ENCODE data around the gene KDM4B.

KDM4B gene

GRCh38 chr19:4991538-4991937 is 22.6 kb downstream of the KDM4B start:
- Histone ChIP-seq H3K36me3 (peaks cover 9 to 58% (median 39%) of the 10 kb centered on the region in 11 experiments; a peak in 21 of 22 replicates), H3K4me3 (no peak overlapping the region), H3K4me1 (peaks cover 25 to 61% (median 50%) of the 10 kb centered on the region in 10 experiments), H3K4me2 (no peak overlapping the region), H3K9me3 (replicated peaks in 1 of 11) (peaks cover 0 to 16% (median 8%) of the 10 kb centered on the region in 11 experiments; a peak in 8 of 22 replicates), H3K27ac (no peak overlapping the region), H3K27me3 (no peaks in the 10 kb centered on the region), H4K20me1 (peaks cover 92 to 100% (median 100%) of the 10 kb centered on the region in 11 experiments), H3K9ac (no peak overlapping the region)
- no peak for TF ChIP-seq Cebpa-rat (IDR thresholded peaks at IDR 0.05)

- peaks cover 92 to 100% (median 100%) of the 10 kb centered on the region in 11 experiments for H4K20me1 ChIP-seq
- H3K36me3 ChIP-seq = peaks cover 15 to 63% (median 44%) of the 10 kb centered on the region in 11 experiments
- H3K27me3 ChIP-seq = no peaks in the 10 kb centered on the region
- H3K4me1 ChIP-seq = peaks cover 19 to 61% (median 49%) of the 10 kb centered on the region in 10 experiments
- no peak overlapping the region for H3K4me2 ChIP-seq
- peaks cover 0 to 16% (median 8%) of the 10 kb centered on the region in 11 experiments; a peak in 8 of 22 replicates for H3K9me3 ChIP-seq (replicated peaks in 1 of 11)
- H3K27ac ChIP-seq = no peak overlapping the region
- TF ChIP-seq Cebpa-rat (IDR thresholded peaks at IDR 0.05) = no peak
- no peak overlapping the region for H3K9ac ChIP-seq
- H3K4me3 ChIP-seq = no peak overlapping the region
These were observed 23.2 kb downstream of the KDM4B start for GRCh38 chr19:4991996-4992698.

- H3K4me3 ChIP-seq = no peak overlapping the region
- no peak overlapping the region for H3K27ac ChIP-seq
- H3K36me3 ChIP-seq = peaks cover 27 to 79% (median 59%) of the 10 kb centered on the region in 11 experiments
- H3K9me3 ChIP-seq (replicated peaks in 1 of 11) = peaks cover 0 to 16% (median 8%) of the 10 kb centered on the region in 11 experiments; a peak in 8 of 22 replicates
- no peaks in the 10 kb centered on the region for H3K27me3 ChIP-seq
- H3K9ac ChIP-seq = no peak overlapping the region
- no peak overlapping the region for H3K4me2 ChIP-seq
- no peak for TF ChIP-seq Cebpa-rat (IDR thresholded peaks at IDR 0.05)
- H3K4me1 ChIP-seq = peaks cover 9 to 55% (median 41%) of the 10 kb centered on the region in 10 experiments; a peak in 18 of 20 replicates
- peaks cover 94 to 100% (median 100%) of the 10 kb centered on the region in 11 experiments for H4K20me1 ChIP-seq
These were observed 24.8 kb downstream of the KDM4B start for GRCh38 chr19:4993683-4994082.

- peaks cover 89 to 96% (median 95%) of the 10 kb centered on the region in 11 experiments for H4K20me1 ChIP-seq
- 0 out of 22 replicates have a peak overlapping the region, but pooled peaks of 1 of the 11 experiments have one; percentile 4 for H3K9ac ChIP-seq
- H3K36me3 ChIP-seq = peaks cover 27 to 79% (median 55%) of the 10 kb centered on the region in 11 experiments
- H3K4me3 ChIP-seq = no peak overlapping the region
- peak overlapping the region in 3 of 11 experiments; percentile 2 to 25 (median 21); a peak in 1 of 22 replicates for H3K4me2 ChIP-seq
- no peaks in the 10 kb centered on the region for H3K27me3 ChIP-seq
- TF ChIP-seq Cebpa-rat (IDR thresholded peaks at IDR 0.05) = no peak
- no peak overlapping the region for H3K27ac ChIP-seq
- peaks cover 4 to 33% (median 27%) of the 10 kb centered on the region in 10 experiments; a peak in 15 of 20 replicates for H3K4me1 ChIP-seq
- H3K9me3 ChIP-seq (replicated peaks in 1 of 11) = peaks cover 0 to 14% (median 8%) of the 10 kb centered on the region in 11 experiments; a peak in 8 of 22 replicates
These were observed 27.8 kb downstream of the KDM4B start for GRCh38 chr19:4996701-4997100.

GRCh38 chr19:4997297-4997696 is 28.4 kb downstream of the KDM4B start:
- H3K9ac ChIP-seq = no peak overlapping the region
- no peaks in the 10 kb centered on the region for H3K27me3 ChIP-seq
- peaks cover 4 to 33% (median 27%) of the 10 kb centered on the region in 10 experiments; a peak in 15 of 20 replicates for H3K4me1 ChIP-seq
- no peak overlapping the region for H3K27ac ChIP-seq
- peak overlapping the region in 4 of 11 experiments; percentile 10 to 30 (median 23); a peak in 4 of 22 replicates for H3K4me2 ChIP-seq
- peaks cover 27 to 78% (median 49%) of the 10 kb centered on the region in 11 experiments for H3K36me3 ChIP-seq
- H3K4me3 ChIP-seq = no peak overlapping the region
- peaks cover 90 to 96% (median 95%) of the 10 kb centered on the region in 11 experiments for H4K20me1 ChIP-seq
- peaks cover 0 to 8% (median 2%) of the 10 kb centered on the region in 11 experiments; a peak in 6 of 22 replicates for H3K9me3 ChIP-seq (replicated peaks in 1 of 11)
- no peak for TF ChIP-seq Cebpa-rat (IDR thresholded peaks at IDR 0.05)

- H4K20me1 ChIP-seq = peaks cover 91 to 96% (median 95%) of the 10 kb centered on the region in 11 experiments
- TF ChIP-seq Cebpa-rat (IDR thresholded peaks at IDR 0.05) = no peak
- H3K27ac ChIP-seq = no peak overlapping the region
- H3K4me2 ChIP-seq = no peak overlapping the region
- H3K9me3 ChIP-seq (replicated peaks in 1 of 11) = no peaks in the 10 kb centered on the region
- no peak overlapping the region for H3K4me3 ChIP-seq
- H3K4me1 ChIP-seq = peaks cover 4 to 31% (median 25%) of the 10 kb centered on the region in 10 experiments; a peak in 15 of 20 replicates
- no peak overlapping the region for H3K9ac ChIP-seq
- H3K27me3 ChIP-seq = no peaks in the 10 kb centered on the region
- peaks cover 27 to 79% (median 44%) of the 10 kb centered on the region in 11 experiments for H3K36me3 ChIP-seq
These were observed 31.3 kb downstream of the KDM4B start for GRCh38 chr19:5000120-5000611.

- Histone ChIP-seq H3K36me3 (peaks cover 18 to 79% (median 44%) of the 10 kb centered on the region in 11 experiments), H3K9me3 (replicated peaks in 1 of 11) (peaks cover 0 to 5% (median under 1%) of the 10 kb centered on the region in 11 experiments; a peak in 6 of 22 replicates), H3K4me2 (no peak overlapping the region), H3K27ac (no peak overlapping the region), H3K4me3 (no peak overlapping the region), H3K27me3 (no peaks in the 10 kb centered on the region), H4K20me1 (peaks cover 91 to 96% (median 95%) of the 10 kb centered on the region in 11 experiments), H3K4me1 (peaks cover 4 to 30% (median 22%) of the 10 kb centered on the region in 10 experiments; a peak in 15 of 20 replicates), H3K9ac (no peak overlapping the region)
- no peak for TF ChIP-seq Cebpa-rat (IDR thresholded peaks at IDR 0.05)
These were observed 32.7 kb downstream of the KDM4B start for GRCh38 chr19:5001615-5002014.

- H3K9me3 ChIP-seq (replicated peaks in 1 of 11) = peaks cover 0 to 10% (median 6%) of the 10 kb centered on the region in 11 experiments; a peak in 7 of 22 replicates
- H3K36me3 ChIP-seq = peaks cover 12 to 79% (median 45%) of the 10 kb centered on the region in 11 experiments; a peak in 20 of 22 replicates
- no peak for TF ChIP-seq Cebpa-rat (IDR thresholded peaks at IDR 0.05)
- no peak overlapping the region for H3K4me3 ChIP-seq
- peaks cover 4 to 28% (median 18%) of the 10 kb centered on the region in 10 experiments; a peak in 15 of 20 replicates for H3K4me1 ChIP-seq
- H4K20me1 ChIP-seq = peaks cover 91 to 96% (median 95%) of the 10 kb centered on the region in 11 experiments
- no peaks in the 10 kb centered on the region for H3K27me3 ChIP-seq
- H3K4me2 ChIP-seq = no peak overlapping the region
- no peak overlapping the region for H3K27ac ChIP-seq
- H3K9ac ChIP-seq = no peak overlapping the region
These were observed 33.2 kb downstream of the KDM4B start for GRCh38 chr19:5002143-5002542.

- Histone ChIP-seq H3K4me2 (no peak overlapping the region), H3K27ac (no peak overlapping the region; a peak in 1 of 22 replicates), H3K27me3 (no peaks in the 10 kb centered on the region), H4K20me1 (peaks cover 75 to 96% (median 93%) of the 10 kb centered on the region in 11 experiments), H3K36me3 (peaks cover 0 to 77% (median 39%) of the 10 kb centered on the region in 11 experiments; a peak in 19 of 22 replicates), H3K4me1 (peaks cover 0 to 20% (median 15%) of the 10 kb centered on the region in 10 experiments; a peak in 12 of 20 replicates), H3K9me3 (replicated peaks in 1 of 11) (peaks cover 0 to 20% (median 16%) of the 10 kb centered on the region in 11 experiments; a peak in 17 of 22 replicates), H3K9ac (no peak overlapping the region), H3K4me3 (no peak overlapping the region)
- TF ChIP-seq Cebpa-rat (IDR thresholded peaks at IDR 0.05) = no peak
These were observed 34.9 kb downstream of the KDM4B start for GRCh38 chr19:5003781-5004180.
